ENCODE data around the gene CYRIA.

The CYRIA gene

GRCh38 chr2:16647992-16648617, 17.5 kb downstream of the CYRIA start:
- no peak for TF ChIP-seq ZFX (IDR thresholded peaks at IDR 0.05)
- TF ChIP-seq, protein P1, sequence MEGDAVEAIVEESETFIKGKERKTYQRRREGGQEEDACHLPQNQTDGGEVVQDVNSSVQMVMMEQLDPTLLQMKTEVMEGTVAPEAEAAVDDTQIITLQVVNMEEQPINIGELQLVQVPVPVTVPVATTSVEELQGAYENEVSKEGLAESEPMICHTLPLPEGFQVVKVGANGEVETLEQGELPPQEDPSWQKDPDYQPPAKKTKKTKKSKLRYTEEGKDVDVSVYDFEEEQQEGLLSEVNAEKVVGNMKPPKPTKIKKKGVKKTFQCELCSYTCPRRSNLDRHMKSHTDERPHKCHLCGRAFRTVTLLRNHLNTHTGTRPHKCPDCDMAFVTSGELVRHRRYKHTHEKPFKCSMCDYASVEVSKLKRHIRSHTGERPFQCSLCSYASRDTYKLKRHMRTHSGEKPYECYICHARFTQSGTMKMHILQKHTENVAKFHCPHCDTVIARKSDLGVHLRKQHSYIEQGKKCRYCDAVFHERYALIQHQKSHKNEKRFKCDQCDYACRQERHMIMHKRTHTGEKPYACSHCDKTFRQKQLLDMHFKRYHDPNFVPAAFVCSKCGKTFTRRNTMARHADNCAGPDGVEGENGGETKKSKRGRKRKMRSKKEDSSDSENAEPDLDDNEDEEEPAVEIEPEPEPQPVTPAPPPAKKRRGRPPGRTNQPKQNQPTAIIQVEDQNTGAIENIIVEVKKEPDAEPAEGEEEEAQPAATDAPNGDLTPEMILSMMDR (conservative IDR thresholded peaks at IDR 0.05), result no peak
- H3K27ac ChIP-seq, result peak overlapping the region; percentile 67

GRCh38 chr2:16645775-16646559, 19.7 kb downstream of the CYRIA start:
- no peak for TF ChIP-seq ZFX (IDR thresholded peaks at IDR 0.05)
- TF ChIP-seq, protein P1 (conservative IDR thresholded peaks at IDR 0.05), result no peak
- H3K27ac ChIP-seq, result no peak overlapping the region

- TF ChIP-seq, protein P1 (conservative IDR thresholded peaks at IDR 0.05), result no peak
- TF ChIP-seq ZFX (IDR thresholded peaks at IDR 0.05), result no peak
- H3K27ac ChIP-seq, result no peak overlapping the region
These were observed 20.5 kb downstream of the CYRIA start for GRCh38 chr2:16645088-16645487.

DNA sequence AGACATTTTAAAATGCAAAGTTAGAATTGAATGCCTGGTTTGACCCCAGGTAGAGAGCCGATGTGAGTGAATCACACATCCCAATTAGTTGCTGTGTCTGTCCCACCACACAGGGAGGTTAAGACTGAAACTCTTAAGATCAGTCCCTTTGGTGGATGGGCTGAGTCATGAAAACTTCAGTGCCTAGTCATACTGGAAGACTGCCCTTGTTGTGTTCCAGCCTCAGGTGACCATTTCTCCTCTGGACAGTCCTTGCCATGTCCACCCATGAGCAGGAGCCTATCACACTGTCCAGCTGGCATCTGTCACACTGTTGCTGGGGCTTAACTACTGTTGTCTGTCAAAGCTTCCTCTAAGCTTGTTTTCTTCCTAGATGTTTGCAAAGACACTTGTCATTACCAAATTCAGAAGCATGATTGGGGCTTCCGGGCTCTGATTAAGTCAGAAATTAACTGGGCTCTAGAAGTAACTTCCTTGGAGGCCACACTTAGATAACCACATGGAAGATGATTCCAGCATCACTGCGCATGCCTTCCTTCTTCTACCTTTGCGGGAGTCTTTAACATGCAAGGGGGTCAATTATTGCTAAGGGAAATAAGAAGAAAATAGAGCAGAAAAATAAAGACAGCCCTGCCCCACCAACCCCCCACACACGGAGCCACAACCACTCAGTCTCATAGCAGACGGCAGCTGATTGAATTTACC, 21.3 kb downstream of the CYRIA start:
- H3K27ac ChIP-seq, result no peak overlapping the region
- TF ChIP-seq ZFX (IDR thresholded peaks at IDR 0.05), result no peak
- TF ChIP-seq, protein P1 (conservative IDR thresholded peaks at IDR 0.05), result no peak

DNA sequence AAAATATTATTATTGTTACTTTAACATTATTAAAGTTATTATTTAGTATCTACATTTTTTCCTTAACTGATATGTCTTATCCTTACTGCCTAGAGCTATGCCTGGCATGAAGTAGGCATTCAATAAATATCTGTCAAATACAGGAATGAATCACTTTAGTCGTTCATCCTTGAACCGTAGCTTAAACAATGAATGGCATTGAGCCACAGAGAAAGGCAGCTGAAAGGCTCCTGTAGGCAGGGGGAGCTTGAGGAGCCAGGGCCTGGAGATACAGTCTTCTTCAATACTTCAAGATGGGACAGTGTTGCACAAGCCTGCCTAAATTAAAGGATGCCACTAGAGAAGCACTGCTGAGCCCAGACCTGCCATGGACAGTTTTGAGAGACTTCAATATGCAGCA, 22.5 kb downstream of the CYRIA start:
- TF ChIP-seq, protein P1 (conservative IDR thresholded peaks at IDR 0.05), result no peak
- TF ChIP-seq ZFX (IDR thresholded peaks at IDR 0.05), result no peak
- no peak overlapping the region for H3K27ac ChIP-seq

GRCh38 chr2:16642088-16642487, 23.5 kb downstream of the CYRIA start:
- TF ChIP-seq ZFX (IDR thresholded peaks at IDR 0.05), result no peak
- TF ChIP-seq, protein P1 (conservative IDR thresholded peaks at IDR 0.05), result no peak
- no peak overlapping the region for H3K27ac ChIP-seq

- no peak overlapping the region for H3K27ac ChIP-seq
- TF ChIP-seq, protein P1 (conservative IDR thresholded peaks at IDR 0.05), result no peak
- no peak for TF ChIP-seq ZFX (IDR thresholded peaks at IDR 0.05)
These were observed 24.1 kb downstream of the CYRIA start for GRCh38 chr2:16641509-16641908.

Measured in C4-2B (cell line).